Endothelial cell of umbilical vein (primary cell): ENCODE measurements around the gene GABBR2. TPM values are rescaled to one million over a fixed set of nuclear protein-coding genes. Genes with fewer than 3 reads are reported as not detected.

Experiments
- BruUV-seq: library from RNA; stranded (reverse); fragments of 400-500 nt; replicated peaks from 2 replicates; lab custom pipeline; 2021; lab: Mats Ljungman, UMichigan
- CTCF ChIA-PET: fragments of 300-600, 350-600 bp; sonication (Branson Sonifier 250); formaldehyde crosslinking; loops from one replicate; lab custom pipeline; 2021; ENCODE audit warnings: antibody characterized with exemption, inconsistent platforms; lab: Charles Lee
- POLR2A ChIA-PET: fragments of 300-600, 350-600 bp; sonication (Branson Sonifier 250); formaldehyde crosslinking; loops from one replicate; lab custom pipeline; 2021; ENCODE audit warnings: antibody characterized with exemption, inconsistent platforms; lab: Charles Lee
- DNase-seq: peaks from one replicate; pipeline ENCODE4 v3.0.0-alpha.2; 2011; ENCODE audit warnings: low read depth, low spot score
- FAIRE-seq: peaks from 2 replicates; lab custom pipeline; 2011; peaks lifted over from hg19 to GRCh38; lab: Jason Lieb, UNC
- H2AFZ ChIP-seq: 2 replicates; pipeline ENCODE4 v1.6.0; 2012; ENCODE audit warnings: low read depth, low read length, control low read depth, inconsistent platforms
- H3K27ac ChIP-seq: 2 replicates; pipeline ENCODE4 v1.5.1; 2011; ENCODE audit warnings: low read depth, mild to moderate bottlenecking, control low read depth, low read length, moderate library complexity; ENCODE audit not compliant: insufficient read depth
- H3K27me3 ChIP-seq, 2 experiments: 2 replicates each; pipeline versions ENCODE4 v1.6.0 to v1.6.1; 2011; ENCODE audit warnings: low read length in 2 of 2, mixed read lengths in 1 of 2; ENCODE audit not compliant: control insufficient read depth in 2 of 2, insufficient read depth in 2 of 2
- H3K36me3 ChIP-seq, 2 experiments: 2 replicates in 1 of 2; 3 replicates in 1 of 2; pipeline ENCODE4 v1.5.1; 2011; ENCODE audit warnings: low read length in 2 of 2, mild to moderate bottlenecking in 1 of 2, moderate library complexity in 1 of 2; ENCODE audit not compliant: control insufficient read depth in 2 of 2, insufficient read depth in 2 of 2; ENCODE audit errors: extremely low read depth in 1 of 2
- H3K4me1 ChIP-seq: 3 replicates; pipeline ENCODE4 v1.5.1; 2011; ENCODE audit warnings: mild to moderate bottlenecking, low read length; ENCODE audit not compliant: control insufficient read depth, insufficient read depth; ENCODE audit errors: extremely low read depth
- H3K4me2 ChIP-seq: 2 replicates; pipeline ENCODE4 v1.6.1; 2011; ENCODE audit warnings: low read length, control low read depth, mixed read lengths; ENCODE audit not compliant: insufficient read depth
- H3K4me3 ChIP-seq, 3 experiments: fragments of 200-600 bp in 1 of 3; sonication (generic), shearing (Covaris generic) in 1 of 3; replicated peaks in 1 of 3; 2 replicates each; pipeline ENCODE4 v1.5.1; 2011 to 2016; ENCODE audit warnings: control low read depth in 3 of 3, low read length in 3 of 3, mild to moderate bottlenecking in 2 of 3, inconsistent platforms in 1 of 3, low read depth in 1 of 3, moderate library complexity in 1 of 3; ENCODE audit not compliant: insufficient read depth in 1 of 3
- H3K79me2 ChIP-seq: 2 replicates; pipeline ENCODE4 v1.6.0; 2012; ENCODE audit warnings: low read length, inconsistent platforms; ENCODE audit not compliant: control insufficient read depth, insufficient read depth
- H3K9ac ChIP-seq: replicated peaks from 2 replicates; pipeline ENCODE3; 2011; ENCODE audit warnings: low read length, control low read depth; ENCODE audit not compliant: insufficient read depth; ENCODE audit errors: extremely low read depth
- H3K9me1 ChIP-seq: replicated peaks from 3 replicates; pipeline ENCODE4 v1.6.0; 2011; ENCODE audit warnings: mild to moderate bottlenecking, low read length; ENCODE audit not compliant: control insufficient read depth, insufficient read depth; ENCODE audit errors: extremely low read depth
- H3K9me3 ChIP-seq: replicated peaks from 2 replicates; pipeline ENCODE4 v1.5.1; 2012; ENCODE audit warnings: low read length, inconsistent platforms; ENCODE audit not compliant: control insufficient read depth, insufficient read depth
- H4K20me1 ChIP-seq: replicated peaks from 2 replicates; pipeline ENCODE3; 2011; ENCODE audit warnings: mild to moderate bottlenecking, low read length; ENCODE audit not compliant: control insufficient read depth, insufficient read depth; ENCODE audit errors: extremely low read depth
- EZH2 ChIP-seq: IDR thresholded peaks from 2 replicates; pipeline ENCODE4 v1.6.1; 2012; ENCODE audit warnings: borderline replicate concordance, low read depth, mild to moderate bottlenecking, moderate library complexity, low read length, inconsistent platforms; ENCODE audit not compliant: severe bottlenecking
- FOS ChIP-seq: IDR thresholded peaks from 2 replicates; pipeline ENCODE4 v1.6.1; 2011; ENCODE audit warnings: mild to moderate bottlenecking, low read length, moderate library complexity, borderline replicate concordance; ENCODE audit not compliant: insufficient read depth
- GATA2 ChIP-seq: IDR thresholded peaks from 2 replicates; pipeline ENCODE4 v1.7.0; 2011; ENCODE audit warnings: low read depth, mild to moderate bottlenecking, moderate library complexity, mixed read lengths, low read length; ENCODE audit not compliant: insufficient read length, insufficient read depth
- JUN ChIP-seq: IDR thresholded peaks from 2 replicates; pipeline ENCODE4 v1.6.1; 2011; ENCODE audit warnings: borderline replicate concordance, low read depth; ENCODE audit not compliant: insufficient read length, insufficient read depth
- MYC ChIP-seq: IDR thresholded peaks from one replicate; pipeline ENCODE4 v1.6.1; 2011; ENCODE audit warnings: mild to moderate bottlenecking, low read depth, low read length
- POLR2A ChIP-seq: IDR thresholded peaks from 2 replicates; pipeline ENCODE4 v1.6.1; 2012; ENCODE audit warnings: low read depth, mild to moderate bottlenecking, control low read depth, low read length
- POLR2AphosphoS5 ChIP-seq: IDR thresholded peaks from 2 replicates; pipeline ENCODE4 v1.6.1; 2012; ENCODE audit warnings: low read depth, mild to moderate bottlenecking, control low read depth, low read length, moderate library complexity; ENCODE audit not compliant: insufficient read depth
- dilution Hi-C: fragments of 300-500 bp; cut with MboI; formaldehyde crosslinking; loops from one replicate; pipeline ENCODE4 v1.15.0; 2019; ENCODE audit warnings: low sequenced_read_pairs; ENCODE audit not compliant: extremely low pct_ligation_motif_present
- intact Hi-C: fragments of 100-400 bp; cut with micrococcal nuclease; formaldehyde crosslinking; loops from one replicate; pipeline ENCODE4 v1.10.0; 2022
- polyA plus RNA-seq, 4 experiments: library from polyadenylated mRNA; depleted of rRNA in 3 of 4; stranded (reverse) in 3 of 4; unstranded in 1 of 4; fragments of >200 nt; gene quantifications; 2 replicates each; pipeline versions ENCODE4 v1.2.1 to v1.2.3, GENCODE V29; 2011 to 2012; ENCODE audit warnings: missing spikeins in 1 of 4
- total RNA-seq: library from RNA; stranded (reverse); gene quantifications from 2 replicates; pipeline ENCODE4 v1.2.3, GENCODE V29; 2021
- TF ChIP-seq, protein P1 (sequence below): IDR thresholded peaks from 2 replicates; pipeline ENCODE4 v1.6.1; 2011; ENCODE audit not compliant: insufficient read depth, insufficient read length
- TF ChIP-seq, protein P2 (sequence below), 2 donors: IDR thresholded peaks; 1 replicate in 1 of 2; 2 replicates in 1 of 2; pipeline ENCODE4 v1.5.1; 2011; ENCODE audit warnings: low read length in 2 of 2, mild to moderate bottlenecking in 2 of 2, moderate library complexity in 2 of 2, control low read depth in 1 of 2, inconsistent platforms in 1 of 2, low read depth in 1 of 2; ENCODE audit not compliant: insufficient read depth in 1 of 2; ENCODE audit errors: extremely low read depth in 1 of 2

The GABBR2 gene
- total and polyA plus RNA-seq, 2 donors (not counting 3 experiments of a cell fraction or from before 2014, with no cell fraction given), result 1.1 to 9.2 TPM

- no peak for FAIRE-seq
- BruUV-seq, result no TSS peak
Measured at GRCh38 chr9:98285446-98285845, 423.3 kb downstream of the GABBR2 start.

DNA sequence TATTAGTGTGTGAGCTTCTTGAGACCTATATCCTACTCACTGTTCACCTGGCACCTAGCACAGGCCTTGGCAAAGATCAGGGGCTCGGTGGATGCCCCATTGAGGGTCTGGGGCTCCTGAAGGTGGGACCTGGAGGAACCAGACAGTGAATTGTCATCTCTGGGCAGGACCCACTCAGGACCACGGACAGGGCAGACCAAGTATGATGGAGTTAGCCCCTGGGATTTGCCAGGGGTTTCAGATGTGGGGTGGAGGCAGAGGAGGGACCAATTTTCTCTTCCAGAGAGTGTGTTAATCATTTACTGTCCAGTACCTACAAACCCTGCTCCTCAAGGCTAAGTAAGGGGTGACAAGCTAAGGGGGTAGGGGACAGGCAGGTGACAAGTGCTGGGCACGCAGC lies 424.0 kb downstream of the GABBR2 start:
- FAIRE-seq, result no peak
- ChIA-PET CTCF (interaction anchor here (1.1 kb wide), 1 partner anchor 491 kb away, joined by 3 read pairs; no protein-coding TSS in a partner anchor), POLR2A (no interaction called here)
- Histone ChIP-seq H3K27me3 (peaks cover 3 to 9% of the 10 kb centered on the region in 2 experiments), H4K20me1 (no peaks in the 10 kb centered on the region), H3K27ac (no peak overlapping the region), H3K79me2 (no peaks in the 10 kb centered on the region), H3K4me3 (no peak overlapping the region), H3K36me3 (no peaks in the 10 kb centered on the region), H3K9me1 (no peaks in the 10 kb centered on the region), H2AFZ (no peak overlapping the region), H3K4me2 (no peak overlapping the region), H3K4me1 (no peaks in the 10 kb centered on the region), H3K9me3 (no peaks in the 10 kb centered on the region), H3K9ac (no peak overlapping the region)
- dilution Hi-C loops, result loop anchor here (25.0 kb wide), 1 partner anchor 478 kb away; no protein-coding TSS in a partner anchor
- no TSS peak for BruUV-seq
- intact Hi-C loops, result no loop called here
- TF ChIP-seq POLR2A, result no peak
- TF ChIP-seq GATA2, result no peak
- TF ChIP-seq, protein P1, sequence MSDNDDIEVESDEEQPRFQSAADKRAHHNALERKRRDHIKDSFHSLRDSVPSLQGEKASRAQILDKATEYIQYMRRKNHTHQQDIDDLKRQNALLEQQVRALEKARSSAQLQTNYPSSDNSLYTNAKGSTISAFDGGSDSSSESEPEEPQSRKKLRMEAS, result no peak
- no peak for TF ChIP-seq MYC
- TF ChIP-seq, protein P2, sequence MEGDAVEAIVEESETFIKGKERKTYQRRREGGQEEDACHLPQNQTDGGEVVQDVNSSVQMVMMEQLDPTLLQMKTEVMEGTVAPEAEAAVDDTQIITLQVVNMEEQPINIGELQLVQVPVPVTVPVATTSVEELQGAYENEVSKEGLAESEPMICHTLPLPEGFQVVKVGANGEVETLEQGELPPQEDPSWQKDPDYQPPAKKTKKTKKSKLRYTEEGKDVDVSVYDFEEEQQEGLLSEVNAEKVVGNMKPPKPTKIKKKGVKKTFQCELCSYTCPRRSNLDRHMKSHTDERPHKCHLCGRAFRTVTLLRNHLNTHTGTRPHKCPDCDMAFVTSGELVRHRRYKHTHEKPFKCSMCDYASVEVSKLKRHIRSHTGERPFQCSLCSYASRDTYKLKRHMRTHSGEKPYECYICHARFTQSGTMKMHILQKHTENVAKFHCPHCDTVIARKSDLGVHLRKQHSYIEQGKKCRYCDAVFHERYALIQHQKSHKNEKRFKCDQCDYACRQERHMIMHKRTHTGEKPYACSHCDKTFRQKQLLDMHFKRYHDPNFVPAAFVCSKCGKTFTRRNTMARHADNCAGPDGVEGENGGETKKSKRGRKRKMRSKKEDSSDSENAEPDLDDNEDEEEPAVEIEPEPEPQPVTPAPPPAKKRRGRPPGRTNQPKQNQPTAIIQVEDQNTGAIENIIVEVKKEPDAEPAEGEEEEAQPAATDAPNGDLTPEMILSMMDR (IDR thresholded peaks at IDR 0.05; ENCODE audit: extremely low read depth in 1 of 2, insufficient read depth in 1 of 2, low read depth in 1 of 2, low read length in 2 of 2), result no peak
- TF ChIP-seq POLR2AphosphoS5, result no peak
- no peak for TF ChIP-seq JUN
- no peak for TF ChIP-seq FOS
- no peak for TF ChIP-seq EZH2
- no peak for DNase-seq

More at GRCh38 chr9:98285446-98285845, 423.3 kb downstream of the GABBR2 start:
- CTCF ChIA-PET, result interaction anchor here (1.1 to 1.3 kb wide), 2 partner anchors 80 to 490 kb away, joined by 3 read pairs; no protein-coding TSS in a partner anchor
- Histone ChIP-seq H3K9me1 (no peaks in the 10 kb centered on the region), H3K9me3 (no peaks in the 10 kb centered on the region), H3K27ac (no peak overlapping the region), H3K79me2 (no peaks in the 10 kb centered on the region), H3K9ac (no peak overlapping the region), H3K4me2 (no peak overlapping the region), H3K36me3 (no peaks in the 10 kb centered on the region), H3K4me3 (no peak overlapping the region), H3K4me1 (no peaks in the 10 kb centered on the region), H2AFZ (no peak overlapping the region), H3K27me3 (peaks cover 2 to 9% of the 10 kb centered on the region in 2 experiments), H4K20me1 (no peaks in the 10 kb centered on the region)
- intact Hi-C loops, result no loop called here
- POLR2A ChIA-PET, result no interaction called here
- dilution Hi-C loops, result loop anchor here (25.0 kb wide), 1 partner anchor 477 kb away; no protein-coding TSS in a partner anchor
- no peak for TF ChIP-seq JUN
- TF ChIP-seq EZH2, result no peak
- no peak for DNase-seq
